ENCODE results near the gene MYO5A.

DNA sequence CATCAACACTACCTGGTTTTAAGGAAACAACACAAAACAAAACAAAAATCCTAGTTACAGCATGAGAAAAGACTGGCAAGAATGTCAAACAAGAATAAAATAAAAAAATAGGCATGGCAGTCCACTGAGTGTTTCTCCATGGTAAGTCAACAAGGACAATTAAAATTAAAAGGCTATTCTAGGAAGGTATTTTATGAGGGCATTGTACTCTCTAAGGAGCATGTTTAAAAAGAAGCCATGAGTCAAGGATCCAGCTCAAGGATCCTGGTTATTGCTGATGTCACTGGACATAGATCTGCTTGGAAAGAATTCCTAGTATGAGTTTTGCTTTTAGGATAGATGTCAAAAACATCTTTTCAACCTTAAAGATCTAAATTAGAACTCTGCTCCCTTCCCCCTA, 106.7 kb downstream of the MYO5A start:
- TF ChIP-seq, protein P1, sequence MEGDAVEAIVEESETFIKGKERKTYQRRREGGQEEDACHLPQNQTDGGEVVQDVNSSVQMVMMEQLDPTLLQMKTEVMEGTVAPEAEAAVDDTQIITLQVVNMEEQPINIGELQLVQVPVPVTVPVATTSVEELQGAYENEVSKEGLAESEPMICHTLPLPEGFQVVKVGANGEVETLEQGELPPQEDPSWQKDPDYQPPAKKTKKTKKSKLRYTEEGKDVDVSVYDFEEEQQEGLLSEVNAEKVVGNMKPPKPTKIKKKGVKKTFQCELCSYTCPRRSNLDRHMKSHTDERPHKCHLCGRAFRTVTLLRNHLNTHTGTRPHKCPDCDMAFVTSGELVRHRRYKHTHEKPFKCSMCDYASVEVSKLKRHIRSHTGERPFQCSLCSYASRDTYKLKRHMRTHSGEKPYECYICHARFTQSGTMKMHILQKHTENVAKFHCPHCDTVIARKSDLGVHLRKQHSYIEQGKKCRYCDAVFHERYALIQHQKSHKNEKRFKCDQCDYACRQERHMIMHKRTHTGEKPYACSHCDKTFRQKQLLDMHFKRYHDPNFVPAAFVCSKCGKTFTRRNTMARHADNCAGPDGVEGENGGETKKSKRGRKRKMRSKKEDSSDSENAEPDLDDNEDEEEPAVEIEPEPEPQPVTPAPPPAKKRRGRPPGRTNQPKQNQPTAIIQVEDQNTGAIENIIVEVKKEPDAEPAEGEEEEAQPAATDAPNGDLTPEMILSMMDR (IDR thresholded peaks at IDR 0.05; ENCODE audit: low read length), result no peak
- no peak for TF ChIP-seq EZH2 (IDR thresholded peaks at IDR 0.05; ENCODE audit: borderline replicate concordance, low read length)
